ENCODE data around the gene ITPR1. TPM values are rescaled to one million over a fixed set of nuclear protein-coding genes. Genes with fewer than 3 reads are reported as not detected.

The ITPR1 gene
- total RNA-seq, 1 donor from 2014 or later = 53.1 TPM

DNA sequence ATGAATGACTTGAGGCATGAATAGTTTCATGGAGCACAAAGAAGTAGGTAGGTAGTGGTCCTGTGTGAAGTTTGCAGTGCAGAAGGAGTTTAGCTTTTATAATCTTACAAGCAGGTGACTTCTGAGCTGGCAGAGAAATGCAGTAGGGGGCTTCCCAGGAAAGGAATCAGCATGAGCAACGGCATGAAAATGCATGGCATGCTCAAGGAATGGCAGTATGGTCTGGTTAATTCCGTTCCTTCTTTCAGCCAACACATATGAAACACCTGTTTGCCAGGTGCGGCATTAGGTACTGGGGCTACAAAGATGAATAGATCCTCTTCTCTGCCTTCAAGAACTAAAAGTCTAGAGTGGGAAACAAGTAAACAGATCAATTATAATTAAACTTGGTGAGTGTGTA lies 348.1 kb downstream of the ITPR1 start:
- no peak for DNase-seq (ENCODE audit: low spot score)
- H3K27ac Mint-ChIP-seq (ENCODE audit: unreplicated experiment) = no peak overlapping the region
- H3K27me3 Mint-ChIP-seq (ENCODE audit: unreplicated experiment) = no peaks in the 10 kb centered on the region
- TF ChIP-seq, protein P1, sequence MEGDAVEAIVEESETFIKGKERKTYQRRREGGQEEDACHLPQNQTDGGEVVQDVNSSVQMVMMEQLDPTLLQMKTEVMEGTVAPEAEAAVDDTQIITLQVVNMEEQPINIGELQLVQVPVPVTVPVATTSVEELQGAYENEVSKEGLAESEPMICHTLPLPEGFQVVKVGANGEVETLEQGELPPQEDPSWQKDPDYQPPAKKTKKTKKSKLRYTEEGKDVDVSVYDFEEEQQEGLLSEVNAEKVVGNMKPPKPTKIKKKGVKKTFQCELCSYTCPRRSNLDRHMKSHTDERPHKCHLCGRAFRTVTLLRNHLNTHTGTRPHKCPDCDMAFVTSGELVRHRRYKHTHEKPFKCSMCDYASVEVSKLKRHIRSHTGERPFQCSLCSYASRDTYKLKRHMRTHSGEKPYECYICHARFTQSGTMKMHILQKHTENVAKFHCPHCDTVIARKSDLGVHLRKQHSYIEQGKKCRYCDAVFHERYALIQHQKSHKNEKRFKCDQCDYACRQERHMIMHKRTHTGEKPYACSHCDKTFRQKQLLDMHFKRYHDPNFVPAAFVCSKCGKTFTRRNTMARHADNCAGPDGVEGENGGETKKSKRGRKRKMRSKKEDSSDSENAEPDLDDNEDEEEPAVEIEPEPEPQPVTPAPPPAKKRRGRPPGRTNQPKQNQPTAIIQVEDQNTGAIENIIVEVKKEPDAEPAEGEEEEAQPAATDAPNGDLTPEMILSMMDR (IDR thresholded peaks at IDR 0.05; ENCODE audit: unreplicated experiment) = no peak
- H3K4me3 Mint-ChIP-seq (ENCODE audit: unreplicated experiment) = no peak overlapping the region
- no peaks in the 10 kb centered on the region for H3K9me3 Mint-ChIP-seq (ENCODE audit: unreplicated experiment)
- H3K4me1 Mint-ChIP-seq (ENCODE audit: unreplicated experiment) = peaks cover 3% of the 10 kb centered on the region
- peaks cover 10% of the 10 kb centered on the region for H3K36me3 Mint-ChIP-seq (ENCODE audit: low read depth, unreplicated experiment)

DNA sequence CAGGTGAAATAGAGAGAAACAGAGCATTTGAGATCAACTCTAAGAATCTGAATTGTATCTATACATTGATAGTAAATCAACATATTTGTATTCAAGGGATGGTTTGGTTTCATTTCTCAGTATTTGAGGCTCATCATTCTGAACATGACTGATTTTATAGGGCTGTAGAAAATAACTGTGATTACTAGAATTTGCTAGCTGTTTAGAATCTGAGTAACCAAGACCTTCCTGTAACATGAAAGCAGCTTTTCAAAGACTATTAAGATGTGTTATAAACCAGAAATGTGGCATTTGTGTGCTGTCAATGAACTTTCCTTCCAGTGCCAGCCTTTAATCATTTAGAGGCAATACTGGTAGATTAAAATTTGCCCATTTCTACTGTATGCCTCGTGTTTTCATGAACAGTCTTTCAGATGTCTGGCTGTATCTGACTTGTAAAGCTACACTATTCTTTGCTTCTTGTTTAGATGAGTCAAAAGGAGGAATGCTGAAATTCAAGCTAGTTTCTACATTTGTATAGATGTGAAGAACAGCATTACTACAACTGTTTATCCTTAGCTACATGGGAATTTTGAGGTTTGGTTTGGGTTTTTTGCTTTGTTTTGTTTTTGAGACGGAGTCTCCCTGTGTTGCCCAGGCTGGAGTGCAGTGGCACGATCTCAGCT lies 348.8 kb downstream of the ITPR1 start:
- peaks cover 10% of the 10 kb centered on the region for H3K36me3 Mint-ChIP-seq (ENCODE audit: low read depth, unreplicated experiment)
- no peak for DNase-seq (ENCODE audit: low spot score)
- H3K4me1 Mint-ChIP-seq (ENCODE audit: unreplicated experiment) = peaks cover 3% of the 10 kb centered on the region
- H3K27ac Mint-ChIP-seq (ENCODE audit: unreplicated experiment) = no peak overlapping the region
- TF ChIP-seq, protein P1 (IDR thresholded peaks at IDR 0.05; ENCODE audit: unreplicated experiment) = no peak
- H3K27me3 Mint-ChIP-seq (ENCODE audit: unreplicated experiment) = no peaks in the 10 kb centered on the region
- no peak overlapping the region for H3K4me3 Mint-ChIP-seq (ENCODE audit: unreplicated experiment)
- H3K9me3 Mint-ChIP-seq (ENCODE audit: unreplicated experiment) = no peaks in the 10 kb centered on the region

DNA sequence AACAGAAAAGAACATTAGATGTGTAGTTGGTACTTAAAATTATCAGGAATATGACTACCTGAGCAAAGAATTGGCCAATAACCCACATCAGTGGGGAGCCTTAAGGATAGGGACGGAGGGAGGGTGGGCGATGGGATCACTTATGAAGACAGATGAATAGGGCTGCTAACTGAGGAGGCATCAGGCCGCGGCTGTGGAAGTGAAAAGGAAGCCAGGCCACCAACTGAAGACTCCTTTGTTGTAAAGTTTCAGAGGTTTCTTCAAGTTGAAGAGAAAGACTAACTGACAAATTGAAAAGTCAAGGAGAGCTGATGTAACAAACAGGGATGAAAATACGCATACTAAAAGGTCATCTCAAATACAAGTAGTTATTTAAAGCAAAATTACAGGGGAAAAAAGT lies 350.5 kb downstream of the ITPR1 start:
- H3K4me1 Mint-ChIP-seq (ENCODE audit: unreplicated experiment) = peaks cover 3% of the 10 kb centered on the region
- H3K27me3 Mint-ChIP-seq (ENCODE audit: unreplicated experiment) = no peaks in the 10 kb centered on the region
- no peaks in the 10 kb centered on the region for H3K9me3 Mint-ChIP-seq (ENCODE audit: unreplicated experiment)
- peaks cover 3% of the 10 kb centered on the region for H3K36me3 Mint-ChIP-seq (ENCODE audit: low read depth, unreplicated experiment)
- H3K27ac Mint-ChIP-seq (ENCODE audit: unreplicated experiment) = no peak overlapping the region
- DNase-seq (ENCODE audit: low spot score) = no peak
- H3K4me3 Mint-ChIP-seq (ENCODE audit: unreplicated experiment) = no peak overlapping the region
- TF ChIP-seq, protein P1 (IDR thresholded peaks at IDR 0.05; ENCODE audit: unreplicated experiment) = no peak

DNA sequence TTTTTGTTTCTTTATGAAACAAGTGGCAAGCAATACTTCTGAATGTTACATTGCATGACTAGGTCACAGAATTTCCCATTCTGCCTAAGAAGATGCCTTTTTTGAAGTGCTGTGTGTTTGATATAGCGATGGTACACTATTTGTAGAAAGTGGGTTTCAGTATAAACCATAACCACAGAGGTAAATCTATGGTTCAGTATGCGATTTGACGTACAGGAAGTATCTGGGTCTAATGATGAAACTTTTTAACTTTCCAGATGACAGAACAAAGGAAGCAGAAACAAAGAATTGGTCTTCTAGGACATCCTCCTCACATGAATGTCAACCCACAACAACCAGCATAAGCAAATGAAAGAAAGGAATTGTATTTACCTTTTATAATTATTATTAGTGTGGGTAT lies 352.7 kb downstream of the ITPR1 start:
- peaks cover 3% of the 10 kb centered on the region for H3K4me1 Mint-ChIP-seq (ENCODE audit: unreplicated experiment)
- H3K27ac Mint-ChIP-seq (ENCODE audit: unreplicated experiment) = peak overlapping the region; percentile 54
- no peaks in the 10 kb centered on the region for H3K9me3 Mint-ChIP-seq (ENCODE audit: unreplicated experiment)
- no peak overlapping the region for H3K4me3 Mint-ChIP-seq (ENCODE audit: unreplicated experiment)
- no peaks in the 10 kb centered on the region for H3K36me3 Mint-ChIP-seq (ENCODE audit: low read depth, unreplicated experiment)
- TF ChIP-seq, protein P1 (IDR thresholded peaks at IDR 0.05; ENCODE audit: unreplicated experiment) = no peak
- peaks cover 1% of the 10 kb centered on the region for H3K27me3 Mint-ChIP-seq (ENCODE audit: unreplicated experiment)
- no peak for DNase-seq (ENCODE audit: low spot score)

- H3K36me3 Mint-ChIP-seq (ENCODE audit: low read depth, unreplicated experiment) = no peaks in the 10 kb centered on the region
- H3K4me1 Mint-ChIP-seq (ENCODE audit: unreplicated experiment) = peaks cover 3% of the 10 kb centered on the region
Observed at GRCh38 chr3:4846543-4846942, 353.4 kb downstream of the ITPR1 start.

More at GRCh38 chr3:4846543-4846942, 353.4 kb downstream of the ITPR1 start:
- H3K4me3 Mint-ChIP-seq (ENCODE audit: unreplicated experiment) = no peak overlapping the region
- no peak overlapping the region for H3K27ac Mint-ChIP-seq (ENCODE audit: unreplicated experiment)
- peaks cover 1% of the 10 kb centered on the region for H3K27me3 Mint-ChIP-seq (ENCODE audit: unreplicated experiment)
- H3K9me3 Mint-ChIP-seq (ENCODE audit: unreplicated experiment) = no peaks in the 10 kb centered on the region
- TF ChIP-seq, protein P1 (IDR thresholded peaks at IDR 0.05; ENCODE audit: unreplicated experiment) = no peak
- DNase-seq (ENCODE audit: low spot score) = no peak
